ENCODE measurements around the gene ADCY9.
A peak's percentile ranks its signal among the peaks of the same experiment; 100 is the strongest.
"Not testable (repeated sequence)": the region's sequence is repeated elsewhere in the genome, so short reads cannot be mapped to it uniquely, and the experiment has no call there.

ADCY9 gene

DNA sequence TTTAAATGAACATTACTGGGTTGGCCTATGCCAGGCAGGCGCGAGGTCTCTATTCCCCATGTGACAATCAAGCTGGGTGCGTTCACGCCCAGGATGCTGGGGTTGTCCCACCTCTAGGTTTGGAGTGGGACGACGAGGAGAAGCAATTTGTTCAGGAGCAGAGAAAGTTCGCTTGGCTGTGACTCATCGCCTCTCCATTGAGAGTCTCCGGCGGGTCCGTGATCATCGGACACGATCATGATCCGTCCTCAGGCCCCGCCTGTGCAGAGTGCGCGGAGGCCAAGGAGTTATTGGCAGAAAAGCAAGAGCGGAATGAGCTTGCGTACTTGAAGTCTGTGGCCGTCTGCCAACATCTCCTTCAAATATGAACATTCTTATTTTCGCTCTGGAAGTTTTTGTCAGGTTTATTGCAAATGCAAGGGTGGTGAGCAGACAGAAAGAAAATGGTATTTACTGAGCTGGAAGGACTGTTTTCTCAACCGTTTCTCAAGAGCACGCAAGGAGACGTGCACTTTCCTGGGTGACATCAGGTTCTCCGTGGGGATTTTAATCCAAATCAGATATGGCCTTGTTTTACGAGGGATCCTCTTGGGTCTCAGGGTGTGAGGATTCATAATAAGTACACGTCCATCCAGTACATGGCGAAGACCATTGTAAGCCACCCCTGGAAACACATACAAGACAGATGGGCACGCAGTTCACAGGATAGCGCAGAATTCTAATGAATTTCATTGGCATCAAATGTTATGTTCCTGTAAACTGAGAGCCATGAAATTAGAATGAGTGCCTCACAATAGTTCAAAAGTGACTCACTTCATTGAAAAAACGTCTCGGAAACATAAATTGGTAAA is 165.7 kb downstream of the ADCY9 start:
- DNase-seq (ENCODE audit: low read depth), result peak; percentile 97

DNA sequence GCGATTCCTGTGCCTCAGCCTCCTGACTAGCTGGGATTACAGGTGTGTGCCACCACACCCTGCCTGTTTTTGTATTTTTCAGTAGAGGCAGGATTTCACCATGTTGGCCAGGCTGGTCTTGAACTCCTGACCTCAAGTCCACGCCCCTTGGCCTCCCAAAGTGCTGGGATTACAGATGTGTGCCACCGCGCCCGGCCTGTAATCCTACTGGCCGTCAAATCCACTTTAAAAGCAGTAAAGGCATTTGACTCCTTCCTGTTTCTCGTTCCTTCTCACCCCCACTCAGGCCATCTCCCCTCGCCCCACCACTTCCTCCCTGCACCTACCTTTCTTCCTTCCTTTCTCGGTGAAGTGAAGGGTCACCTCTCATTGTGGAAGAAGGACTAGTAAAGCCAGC is 166.3 kb downstream of the ADCY9 start:
- no peak for DNase-seq (ENCODE audit: low read depth)

DNA sequence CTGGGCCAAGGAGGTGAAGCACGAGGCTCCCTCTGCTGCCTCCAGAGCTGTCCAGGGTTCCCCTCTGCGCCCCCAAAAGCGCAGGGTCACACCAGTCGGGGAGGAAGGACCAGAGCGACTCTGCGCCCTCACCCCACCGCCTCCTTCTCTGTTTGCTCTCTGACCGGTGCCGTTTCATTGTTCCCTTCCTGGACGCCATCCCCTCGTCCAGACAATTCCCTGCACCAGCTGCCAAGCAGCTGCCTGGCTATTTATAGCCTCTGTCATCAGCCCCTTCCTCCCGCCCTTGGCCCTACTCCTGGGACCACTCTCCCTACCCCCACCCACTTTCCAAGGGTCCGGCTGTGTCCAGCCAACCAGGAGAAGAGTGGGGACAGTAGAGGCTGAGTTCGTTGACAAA is 167.0 kb downstream of the ADCY9 start:
- DNase-seq (ENCODE audit: low read depth), result no peak

DNA sequence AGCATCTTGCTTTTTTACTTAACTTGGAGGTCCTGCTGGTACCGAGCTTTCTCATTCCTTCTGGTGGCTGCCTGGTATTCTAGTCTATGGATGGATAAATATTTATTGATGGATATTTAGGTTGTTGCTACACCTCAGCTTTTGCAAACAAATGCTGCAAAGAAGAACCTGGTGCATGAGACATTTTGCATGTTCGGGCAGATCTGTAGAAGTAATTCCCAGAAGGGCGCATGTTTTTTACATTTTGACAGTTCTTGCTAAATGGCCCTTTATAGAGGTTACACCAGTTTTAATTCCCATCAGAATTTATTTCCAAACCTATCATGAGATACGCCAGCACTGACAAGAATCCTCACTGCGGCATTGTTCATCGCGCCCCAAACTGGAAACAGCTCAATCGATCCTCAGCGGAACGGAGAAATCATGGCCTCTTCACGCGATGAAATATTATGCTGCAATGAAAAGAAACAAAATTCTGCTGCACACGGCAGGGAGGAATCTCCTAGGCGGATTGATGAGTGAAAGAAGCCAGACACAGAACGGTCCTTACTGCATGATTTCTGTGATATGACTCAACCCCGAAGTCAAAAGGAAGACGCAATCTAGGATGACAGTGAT is 167.8 kb downstream of the ADCY9 start:
- no peak for DNase-seq (ENCODE audit: low read depth)

DNA sequence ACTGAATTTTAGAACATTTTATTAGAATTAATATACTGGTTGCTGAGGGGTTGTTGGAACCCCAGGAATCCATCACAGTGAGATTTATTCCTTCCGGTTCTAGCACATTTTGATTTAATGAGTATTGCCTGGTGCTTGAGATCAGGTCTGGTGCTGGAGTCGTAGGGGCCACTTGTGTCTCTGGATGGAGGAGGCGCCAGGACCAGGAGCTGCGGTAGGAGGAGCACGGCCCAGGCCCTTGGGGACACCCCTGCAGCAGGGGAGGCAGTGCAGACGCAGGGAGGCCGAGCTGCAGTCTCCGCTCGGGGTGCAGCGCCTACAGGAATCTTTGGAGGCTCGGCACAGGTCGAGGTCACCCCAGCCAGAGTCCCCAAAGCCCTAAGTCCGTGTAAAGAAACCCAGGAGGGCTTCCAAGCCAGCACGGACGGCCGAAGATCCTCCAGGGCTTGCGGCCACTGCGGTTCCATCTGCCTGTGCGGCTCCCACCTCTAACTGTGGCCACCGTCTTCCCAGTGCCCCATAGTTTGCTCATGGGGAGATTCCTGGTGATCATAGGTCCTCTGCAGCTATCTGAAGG is 169.6 kb downstream of the ADCY9 start:
- no peak for DNase-seq (ENCODE audit: low read depth)

DNA sequence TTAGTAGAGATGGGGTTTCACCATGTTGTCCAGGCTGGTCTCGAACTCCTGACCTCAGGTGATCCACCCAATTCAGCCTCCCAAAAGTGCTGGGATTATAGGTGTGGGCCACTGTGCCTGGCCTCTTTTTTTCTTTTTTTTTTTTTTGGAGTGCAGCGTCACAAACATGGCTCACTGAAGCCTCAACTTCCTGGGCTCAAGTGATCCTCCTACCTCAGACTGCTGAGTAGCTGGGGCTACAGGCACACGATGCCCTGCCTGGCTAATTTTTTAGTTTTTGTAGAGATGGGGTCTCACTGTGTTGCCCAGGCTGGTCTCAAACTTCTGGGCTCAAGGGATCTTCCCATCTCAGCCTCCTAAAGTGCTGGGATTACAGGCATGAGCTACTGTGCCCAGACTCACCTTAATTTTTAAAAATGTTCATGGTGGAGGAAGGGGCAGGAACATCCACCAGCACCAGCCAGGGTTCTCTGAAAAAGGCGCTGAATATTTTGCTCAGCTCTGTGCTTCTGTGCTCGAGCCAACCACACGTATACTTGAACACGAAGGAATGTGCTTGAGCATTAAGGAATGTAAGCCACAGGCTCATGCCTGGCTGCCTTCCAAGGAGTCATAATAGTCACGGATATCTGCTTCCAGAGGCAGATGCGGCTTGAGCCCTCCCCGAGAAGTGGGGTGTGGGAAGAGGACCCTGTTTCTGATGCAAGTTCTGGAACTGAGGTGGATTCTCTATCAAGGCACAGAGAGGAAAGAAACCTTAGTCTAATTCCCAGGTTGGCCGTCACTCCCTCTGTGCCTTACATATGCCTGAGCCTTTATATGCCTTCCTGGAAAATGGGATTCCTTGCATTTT is 170.3 kb downstream of the ADCY9 start:
- DNase-seq (ENCODE audit: low read depth), result peak; percentile 95

DNA sequence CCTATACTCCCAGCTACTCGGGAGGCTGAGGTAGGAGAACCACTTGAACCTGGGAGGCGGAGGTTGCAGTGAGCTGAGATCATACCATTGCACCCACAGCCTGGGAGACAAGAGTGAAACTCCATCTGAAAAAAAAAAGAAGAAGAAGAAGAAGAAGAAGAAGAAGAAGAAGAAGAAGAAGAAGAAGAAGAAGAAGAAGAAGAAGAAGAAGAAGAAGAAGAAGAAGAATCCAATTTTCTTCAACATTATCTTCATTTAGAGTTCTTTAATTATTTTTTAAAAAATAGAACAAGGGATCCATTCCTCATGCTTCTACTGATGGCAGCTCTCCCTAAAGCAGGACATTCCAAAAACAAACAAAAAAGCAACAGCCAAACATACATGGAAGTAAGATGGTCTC is 171.8 kb downstream of the ADCY9 start:
- DNase-seq (ENCODE audit: low read depth), result not testable (repeated sequence)

DNA sequence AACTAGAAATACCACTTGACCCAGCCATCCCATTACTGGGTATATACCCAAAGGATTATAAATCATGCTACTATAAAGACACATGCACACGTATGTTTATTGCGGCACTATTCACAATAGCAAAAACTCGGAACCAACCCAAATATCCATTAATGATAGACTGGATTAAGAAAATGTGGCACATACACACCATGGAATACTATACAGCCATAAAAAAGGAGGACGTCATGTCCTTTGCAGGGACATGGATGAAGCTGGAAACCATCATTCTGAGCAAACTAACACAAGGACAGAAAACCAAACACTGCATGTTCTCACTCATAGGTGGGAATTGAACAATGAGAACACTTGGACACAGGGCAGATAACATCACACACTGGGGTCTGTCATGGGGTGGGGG is 174.1 kb downstream of the ADCY9 start:
- not testable (repeated sequence) for DNase-seq (ENCODE audit: low read depth)

DNA sequence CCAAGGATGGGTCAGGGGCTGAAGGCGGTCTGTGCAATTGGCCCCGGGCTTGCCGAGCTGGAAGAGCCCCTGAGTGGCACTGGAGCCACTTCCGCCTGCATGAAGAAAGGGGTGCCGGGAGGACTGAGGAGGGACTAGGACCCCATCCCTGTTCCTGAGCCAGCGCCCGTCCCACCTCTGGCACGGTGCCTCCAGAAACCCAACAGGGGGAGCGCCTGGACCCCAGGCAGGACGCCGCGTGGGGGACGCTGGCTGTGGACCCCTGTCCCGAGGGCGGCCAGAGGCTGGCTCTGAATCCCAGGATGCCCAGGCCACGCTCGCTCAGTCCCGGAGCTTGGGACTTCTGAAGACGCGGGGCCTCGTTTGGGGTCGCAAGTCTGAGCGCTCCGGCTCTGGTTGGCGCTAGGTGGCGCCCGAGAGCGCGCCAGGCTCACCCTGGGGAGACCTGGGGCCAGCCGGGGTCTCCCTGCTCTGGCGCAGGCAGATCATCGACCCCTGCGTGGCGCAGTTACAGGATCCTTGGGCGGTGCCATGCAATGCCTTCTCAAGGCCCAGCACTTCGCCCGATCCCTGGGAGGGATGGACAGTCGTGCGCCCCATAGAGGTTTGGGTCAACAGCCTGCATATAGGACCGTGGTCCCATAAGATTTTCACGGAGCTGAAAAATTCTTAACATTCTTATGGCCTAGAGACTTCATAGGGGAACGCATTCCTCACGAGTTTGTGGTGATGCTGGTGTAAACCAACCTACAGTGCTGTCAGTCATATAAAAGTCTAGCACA is 177.2 kb downstream of the ADCY9 start:
- DNase-seq (ENCODE audit: low read depth), result peak; percentile 80

DNA sequence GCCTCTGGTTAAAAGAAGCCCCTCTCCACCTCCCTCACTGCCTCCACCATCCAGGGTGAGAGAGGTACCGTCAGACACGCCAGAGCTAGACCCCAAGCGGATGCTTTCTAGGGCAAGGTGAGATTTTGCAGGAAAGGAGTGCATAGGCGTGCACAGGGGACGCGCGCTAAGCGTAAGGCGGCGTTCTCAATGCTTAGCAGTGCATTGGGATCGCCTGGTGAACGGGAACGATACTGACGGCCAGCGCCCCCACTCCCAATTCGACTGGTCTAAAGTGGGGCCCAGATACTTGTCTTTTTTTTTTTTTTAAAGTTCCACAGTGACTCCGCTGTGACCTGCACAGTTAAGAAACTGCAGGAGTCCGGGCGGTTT is 177.8 kb downstream of the ADCY9 start:
- DNase-seq (ENCODE audit: low read depth), result no peak

DNA sequence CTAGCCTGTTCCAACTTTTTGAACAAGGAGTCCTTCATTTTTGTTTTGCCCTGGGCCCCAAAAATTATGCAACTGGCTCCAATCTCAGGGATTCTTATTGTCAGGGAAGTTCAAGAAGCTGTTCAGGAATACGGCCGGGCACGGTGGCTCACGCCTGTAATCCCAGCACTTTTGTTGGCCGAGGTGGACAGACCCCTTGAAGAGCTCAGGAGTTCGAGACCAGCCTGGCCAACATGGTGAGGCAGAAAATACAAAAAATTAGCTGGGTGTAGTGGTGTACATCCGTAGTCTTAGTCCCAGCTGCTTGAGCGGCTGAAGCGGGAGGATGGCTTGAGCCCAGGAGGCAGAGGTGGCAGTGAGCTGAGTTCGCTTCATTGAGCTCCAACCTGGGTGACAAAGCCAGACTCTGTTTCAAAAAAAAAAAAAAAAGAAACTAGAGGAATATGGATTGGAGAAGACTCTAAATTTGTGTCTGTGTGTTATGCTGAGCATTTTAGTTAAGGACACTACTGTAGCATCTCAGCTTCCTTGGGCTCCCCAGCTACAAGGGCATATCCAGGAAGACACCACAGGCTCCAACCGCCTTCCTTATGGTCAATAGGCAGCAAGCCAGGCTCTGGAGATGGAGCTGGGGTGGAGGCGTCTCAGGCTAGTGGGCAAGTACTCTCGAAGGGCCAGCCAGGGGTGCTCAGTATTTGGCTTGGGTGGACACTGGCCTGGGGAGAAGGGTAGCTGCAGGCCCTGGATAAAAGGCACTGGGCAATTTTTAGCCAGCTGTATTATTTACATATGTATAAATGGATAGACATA is 179.0 kb downstream of the ADCY9 start:
- no peak for DNase-seq (ENCODE audit: low read depth)

DNA sequence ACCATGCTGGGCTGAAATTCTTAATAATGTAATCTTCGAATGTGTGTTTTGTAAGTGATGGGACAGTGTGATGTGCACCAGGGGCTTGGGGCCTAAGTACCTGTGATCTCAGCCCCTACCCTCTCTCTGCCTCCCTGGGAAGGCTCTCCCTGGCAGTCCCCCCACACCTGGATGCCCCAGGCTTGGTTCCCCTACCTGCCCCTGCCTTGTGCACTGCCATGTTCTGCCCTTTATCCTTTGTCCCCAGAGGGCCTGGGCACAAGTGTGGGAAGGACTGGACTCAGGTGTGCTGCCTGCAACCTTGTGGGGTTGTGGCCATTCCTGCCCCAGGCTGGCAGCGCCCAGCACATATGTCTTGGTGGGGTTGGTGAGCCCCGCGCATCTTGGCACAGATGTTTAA is 180.3 kb downstream of the ADCY9 start:
- no peak for DNase-seq (ENCODE audit: low read depth)

DNA sequence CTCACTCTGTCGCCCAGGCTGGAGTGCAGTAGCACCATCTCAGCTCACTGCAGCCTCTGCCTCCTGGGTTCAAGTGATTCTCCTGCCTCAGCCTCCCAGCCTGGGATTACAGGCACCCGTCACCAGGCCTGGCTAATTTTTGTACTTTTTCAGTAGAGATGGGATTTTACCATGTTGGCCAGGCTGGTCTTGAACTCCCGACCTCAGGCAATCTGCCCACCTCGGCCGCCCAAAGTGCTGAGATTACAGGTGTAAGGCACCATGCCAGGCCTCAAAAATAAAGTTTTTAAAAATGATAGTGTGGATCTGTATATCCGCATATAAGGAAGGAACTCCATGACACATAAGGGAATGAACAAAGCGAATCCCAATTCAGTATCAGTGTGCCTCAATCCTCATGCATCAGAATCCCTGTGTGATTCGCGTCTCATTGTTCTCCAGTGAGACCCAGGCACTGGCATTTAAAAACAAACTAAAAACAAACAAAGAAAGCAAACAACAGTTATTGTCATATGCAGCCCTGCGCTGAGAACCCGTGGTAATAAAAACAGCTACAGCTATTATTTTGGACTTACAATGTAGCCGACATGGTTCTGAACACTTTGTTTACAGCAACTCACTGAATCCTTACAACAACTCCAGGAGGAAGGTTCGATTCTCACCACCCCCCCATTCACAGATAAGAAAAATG is 181.6 kb downstream of the ADCY9 start:
- no peak for DNase-seq (ENCODE audit: low read depth)

DNA sequence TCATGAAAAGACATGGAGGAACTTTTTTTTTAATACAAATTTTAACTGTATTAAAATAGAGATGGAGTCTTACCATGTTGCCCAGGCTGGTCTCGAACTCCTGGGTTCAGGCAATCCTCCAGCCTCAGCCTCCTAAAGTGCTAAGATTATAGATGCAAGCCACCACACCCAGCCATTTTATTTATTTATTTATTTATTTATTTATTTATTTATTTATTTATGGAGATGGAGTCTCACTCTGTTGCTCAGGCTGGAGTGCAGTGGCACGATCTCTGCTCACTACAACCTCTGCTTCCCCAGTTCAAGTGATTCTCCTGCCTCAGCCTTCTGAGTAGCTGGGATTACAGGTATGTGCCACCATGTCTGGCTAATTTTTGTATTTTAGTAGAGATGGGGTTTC is 189.1 kb downstream of the ADCY9 start:
- DNase-seq (ENCODE audit: low read depth), result not testable (repeated sequence)

DNA sequence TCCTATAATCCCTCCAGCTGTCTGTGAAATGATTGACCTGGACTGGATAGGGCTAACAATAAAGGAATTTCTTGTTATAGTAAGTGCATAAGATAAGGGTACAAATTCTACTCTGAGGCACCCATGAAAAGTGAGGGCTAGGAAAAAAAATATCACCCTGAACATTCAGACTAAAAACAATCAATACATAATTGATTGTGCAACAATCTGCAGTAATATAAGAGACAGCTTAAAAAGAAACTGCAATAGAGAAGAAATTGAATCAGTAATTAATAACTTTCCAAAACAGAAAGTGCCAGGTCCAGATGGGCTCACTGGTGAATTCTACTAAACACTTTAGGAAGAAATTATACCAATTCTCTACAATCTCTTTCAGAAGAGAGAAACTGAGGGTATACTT is 191.5 kb downstream of the ADCY9 start:
- DNase-seq (ENCODE audit: low read depth), result no peak

DNA sequence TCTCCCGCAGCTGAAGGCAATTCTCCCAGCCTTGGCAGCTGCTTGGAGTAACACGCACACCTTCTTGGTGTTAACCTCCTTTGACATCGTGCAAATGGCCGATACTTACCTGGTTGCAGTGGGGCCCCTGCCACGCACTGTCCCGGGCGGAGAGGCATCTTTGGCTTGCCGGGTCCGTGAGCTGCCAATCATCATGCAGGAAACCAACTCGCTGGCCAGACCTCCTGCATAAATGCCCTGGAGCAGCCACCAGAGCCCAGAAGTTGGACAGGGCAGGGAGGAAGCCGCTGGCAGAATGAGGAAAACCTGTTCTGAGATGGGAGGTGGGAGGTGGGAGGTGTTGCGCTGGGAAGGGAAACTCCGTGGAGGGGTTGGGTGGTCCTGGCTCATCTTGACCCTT is 194.0 kb downstream of the ADCY9 start:
- no peak for DNase-seq (ENCODE audit: low read depth)

DNA sequence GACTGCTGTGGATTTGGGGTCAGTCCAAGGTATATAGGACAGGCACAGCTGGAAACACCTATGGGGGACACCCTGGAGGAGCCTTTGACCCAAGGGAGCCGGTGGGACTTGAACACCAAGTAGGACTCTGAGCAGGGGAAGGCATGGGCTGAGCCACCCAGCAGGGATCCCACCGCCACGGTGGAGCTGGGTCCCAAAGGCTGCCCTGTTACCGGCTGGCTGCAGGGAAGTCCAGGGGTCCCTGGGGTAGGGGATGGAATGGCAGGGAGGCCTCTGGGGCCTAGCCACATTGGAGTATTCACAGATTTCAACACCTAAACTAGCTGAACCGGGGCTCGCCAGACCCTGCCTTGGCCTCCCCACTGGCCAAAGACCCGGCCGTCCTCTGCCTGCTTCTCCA is 196.0 kb downstream of the ADCY9 start:
- DNase-seq (ENCODE audit: low read depth), result no peak

DNA sequence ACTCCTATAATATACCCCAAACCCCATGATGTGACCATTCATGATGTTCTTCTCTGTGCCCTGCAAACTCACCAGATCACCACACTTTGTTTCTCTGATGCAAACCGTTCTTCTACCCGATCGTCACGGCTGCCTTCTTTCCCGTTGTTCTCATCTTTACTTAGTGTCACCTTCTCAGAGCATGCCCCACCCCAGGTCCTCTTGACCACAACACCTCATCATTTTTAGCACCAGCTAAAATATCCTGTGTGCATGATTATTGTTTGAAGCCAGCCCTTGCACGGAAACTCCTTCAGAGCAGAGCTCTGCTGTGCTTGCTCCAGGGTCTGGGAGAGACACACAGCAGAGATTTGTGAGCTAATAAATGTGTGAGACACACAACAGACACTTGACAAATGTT is 196.8 kb downstream of the ADCY9 start:
- no peak for DNase-seq (ENCODE audit: low read depth)

DNA sequence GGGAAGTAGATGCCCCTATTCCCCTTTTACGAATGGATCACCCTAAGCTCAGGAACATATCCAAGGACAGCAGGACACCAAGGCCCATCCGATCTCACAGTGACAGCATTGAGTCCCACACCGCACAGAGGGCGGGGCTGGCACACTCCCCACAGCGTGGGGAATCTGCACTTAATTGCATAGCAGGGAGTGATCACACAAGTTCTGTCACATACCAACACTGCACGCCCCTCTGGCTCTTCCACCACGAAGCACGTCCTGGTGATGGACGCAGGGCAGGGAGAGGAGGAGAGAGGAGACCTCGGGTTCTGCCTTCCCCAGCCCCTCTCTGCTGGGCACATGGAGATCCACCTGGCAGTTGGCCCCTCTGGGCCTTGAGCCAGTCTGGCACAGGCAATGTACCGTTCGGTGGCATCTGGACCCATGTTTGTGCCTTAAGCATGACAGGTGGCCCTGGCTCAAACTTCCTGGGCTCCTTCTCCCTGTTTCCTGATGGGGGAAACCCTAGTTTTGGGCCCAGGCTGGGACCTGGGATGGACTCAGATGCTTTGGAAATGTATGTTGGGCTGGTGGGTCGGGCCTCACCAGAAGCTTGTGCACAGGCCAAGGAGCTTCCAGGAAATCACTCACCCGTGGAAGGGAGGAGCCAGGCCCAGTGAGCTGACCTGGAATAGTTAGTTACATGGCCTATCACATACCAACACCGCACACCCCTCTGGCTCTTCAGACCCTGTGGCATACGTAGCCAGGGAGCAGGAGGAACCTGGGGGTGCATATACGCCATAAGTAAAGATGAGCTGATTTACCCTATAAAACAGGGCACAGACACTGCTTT is 200.6 kb downstream of the ADCY9 start:
- no peak for DNase-seq (ENCODE audit: low read depth)

All from fibroblast of gingiva (primary cell).